ENCODE results near the gene AGRN.
A peak's percentile ranks its signal among the peaks of the same experiment; 100 is the strongest.

The AGRN gene

GRCh38 chr1:1058088-1058905 is 38.4 kb downstream of the AGRN start:
- no peak overlapping the region for H3K27ac ChIP-seq
- TF ChIP-seq ZFX (IDR thresholded peaks at IDR 0.05) (no peak), CTCF (conservative IDR thresholded peaks at IDR 0.05) (no peak)

GRCh38 chr1:1058921-1059493 is 39.1 kb downstream of the AGRN start:
- H3K27ac ChIP-seq: peak overlapping the region; percentile 48
- TF ChIP-seq ZFX (IDR thresholded peaks at IDR 0.05): no peak
- peak; percentile 80 for TF ChIP-seq CTCF (conservative IDR thresholded peaks at IDR 0.05)

DNA sequence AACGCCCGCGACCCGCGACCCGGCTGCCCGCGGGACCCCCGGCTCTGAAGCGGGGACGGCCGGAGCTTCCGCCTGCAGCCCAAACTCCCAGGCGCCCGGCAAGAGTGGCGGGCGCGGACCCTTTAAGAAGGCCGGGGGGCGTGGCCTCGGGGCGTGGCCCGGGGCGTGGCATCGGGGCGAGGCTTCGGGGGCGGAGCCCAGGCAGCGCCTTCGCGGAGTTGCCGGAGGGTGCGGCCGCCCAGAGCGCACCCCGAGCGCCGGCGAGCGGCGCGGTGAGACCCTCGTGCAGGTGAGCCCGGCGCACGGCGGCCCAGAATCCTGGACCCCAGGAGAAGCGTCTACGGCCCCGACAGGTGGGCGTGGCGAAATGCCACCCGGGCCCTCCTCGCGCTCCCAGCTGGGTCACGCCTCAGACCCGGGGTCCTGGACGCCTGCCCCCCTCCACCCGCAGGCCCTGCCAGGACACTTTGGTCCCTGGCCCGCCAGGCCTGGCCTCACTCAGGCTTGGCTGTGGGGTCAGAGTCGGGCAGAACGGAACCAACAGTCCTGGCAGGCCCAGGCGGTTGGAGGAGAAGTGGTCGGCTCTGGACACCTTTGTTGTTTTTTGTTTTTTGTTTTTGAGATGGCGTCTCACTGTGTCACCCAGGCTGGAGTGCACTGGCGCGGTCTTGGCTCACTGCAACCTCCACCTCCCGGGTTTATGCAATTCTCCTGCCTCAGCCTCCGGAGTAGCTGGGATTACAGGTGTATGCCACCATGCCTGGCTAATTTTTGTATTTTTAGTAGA is 39.8 kb downstream of the AGRN start:
- peak overlapping the region; percentile 48 for H3K27ac ChIP-seq
- TF ChIP-seq ZFX (IDR thresholded peaks at IDR 0.05) (no peak), CTCF (conservative IDR thresholded peaks at IDR 0.05) (peak; percentile 59)

GRCh38 chr1:1060281-1061000 is 40.5 kb downstream of the AGRN start:
- H3K27ac ChIP-seq: no peak overlapping the region
- TF ChIP-seq ZFX (IDR thresholded peaks at IDR 0.05): no peak
- no peak for TF ChIP-seq CTCF (conservative IDR thresholded peaks at IDR 0.05)

DNA sequence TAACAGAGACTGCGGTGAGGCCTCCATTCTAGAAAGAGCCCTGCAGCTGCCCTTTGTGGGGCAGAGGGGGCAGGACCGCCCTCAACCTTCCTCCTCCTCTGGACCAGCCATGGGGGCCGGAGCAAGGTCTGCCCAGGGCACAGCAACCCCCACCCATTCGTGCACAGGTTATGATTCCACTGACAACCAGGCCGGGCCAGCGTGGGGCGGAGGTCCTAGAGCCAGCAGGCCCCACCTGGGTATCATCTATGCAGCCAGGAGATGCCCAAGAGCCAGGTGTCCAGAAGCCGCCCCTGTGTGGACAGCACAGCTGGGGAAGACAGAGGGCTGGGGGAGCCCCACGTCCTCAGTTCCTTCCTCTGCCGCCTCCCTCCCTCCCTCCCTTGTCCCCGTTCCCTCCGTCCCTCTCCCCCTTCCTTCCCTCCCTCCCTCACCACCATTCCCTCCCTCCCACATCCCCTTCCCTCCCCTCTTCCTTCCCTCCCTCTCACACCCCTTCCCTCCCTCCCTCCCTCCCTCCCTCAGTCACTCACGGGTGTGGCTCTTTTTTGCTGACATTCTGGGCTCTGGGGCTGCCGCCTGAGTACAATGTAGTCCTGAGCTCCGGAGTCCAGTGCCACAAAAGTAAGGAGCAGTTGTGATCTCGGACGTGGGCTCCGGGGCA is 41.9 kb downstream of the AGRN start:
- no peak for TF ChIP-seq ZFX (IDR thresholded peaks at IDR 0.05)
- TF ChIP-seq CTCF (conservative IDR thresholded peaks at IDR 0.05): no peak
- H3K27ac ChIP-seq: no peak overlapping the region

DNA sequence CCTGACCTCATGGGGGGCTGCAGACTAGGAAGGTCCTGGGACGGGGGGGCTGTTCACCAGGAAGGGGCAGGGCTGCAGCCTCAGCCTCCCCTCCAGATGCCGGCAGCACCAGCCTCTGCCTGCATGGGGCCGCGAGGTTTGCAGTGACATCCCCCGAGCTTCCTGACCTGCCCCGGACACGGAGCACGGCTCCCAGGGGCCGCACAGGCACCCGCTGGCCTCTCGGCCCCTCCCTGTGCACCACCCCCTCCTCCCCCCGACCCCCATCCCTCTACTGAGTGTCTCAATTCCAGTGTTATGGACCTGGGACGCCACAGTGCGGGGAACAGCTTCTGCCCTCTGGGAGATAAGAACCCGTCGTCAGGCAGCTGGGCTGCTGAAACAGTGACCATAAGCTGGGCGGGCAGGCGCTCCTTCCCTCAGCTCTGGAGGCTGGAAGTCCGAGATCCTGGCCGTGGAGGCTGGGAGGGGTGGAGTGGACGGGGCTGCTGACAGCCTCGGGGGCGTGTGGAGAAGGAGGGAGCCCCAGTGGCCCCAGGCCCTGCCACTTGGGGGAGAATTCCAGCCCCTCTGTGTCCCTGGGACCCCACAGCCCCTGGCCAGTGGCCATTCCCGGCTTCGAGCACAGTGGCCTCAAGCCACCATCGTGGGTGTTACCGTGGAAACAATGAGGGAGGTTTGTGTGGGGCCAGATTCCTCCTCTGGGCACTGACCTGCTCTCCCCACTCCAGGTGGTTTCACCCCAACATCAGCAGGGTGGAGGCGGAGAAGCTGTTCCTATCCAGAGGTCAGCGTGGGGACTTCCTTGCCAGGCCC is 42.6 kb downstream of the AGRN start:
- TF ChIP-seq ZFX (IDR thresholded peaks at IDR 0.05) (no peak), CTCF (conservative IDR thresholded peaks at IDR 0.05) (no peak)
- no peak overlapping the region for H3K27ac ChIP-seq
